SH-SY5Y (cell line): ENCODE measurements around the gene NRF1.

Source experiments
- GATA2 ChIP-seq: IDR thresholded peaks from 2 replicates; pipeline ENCODE4 v1.6.1; 2011; ENCODE audit warnings: mild to moderate bottlenecking, low read depth, low read length
- GATA3 ChIP-seq: IDR thresholded peaks from 2 replicates; pipeline ENCODE4 v1.6.1; 2011; ENCODE audit warnings: low read depth, mild to moderate bottlenecking, low read length, moderate library complexity

The NRF1 gene

DNA sequence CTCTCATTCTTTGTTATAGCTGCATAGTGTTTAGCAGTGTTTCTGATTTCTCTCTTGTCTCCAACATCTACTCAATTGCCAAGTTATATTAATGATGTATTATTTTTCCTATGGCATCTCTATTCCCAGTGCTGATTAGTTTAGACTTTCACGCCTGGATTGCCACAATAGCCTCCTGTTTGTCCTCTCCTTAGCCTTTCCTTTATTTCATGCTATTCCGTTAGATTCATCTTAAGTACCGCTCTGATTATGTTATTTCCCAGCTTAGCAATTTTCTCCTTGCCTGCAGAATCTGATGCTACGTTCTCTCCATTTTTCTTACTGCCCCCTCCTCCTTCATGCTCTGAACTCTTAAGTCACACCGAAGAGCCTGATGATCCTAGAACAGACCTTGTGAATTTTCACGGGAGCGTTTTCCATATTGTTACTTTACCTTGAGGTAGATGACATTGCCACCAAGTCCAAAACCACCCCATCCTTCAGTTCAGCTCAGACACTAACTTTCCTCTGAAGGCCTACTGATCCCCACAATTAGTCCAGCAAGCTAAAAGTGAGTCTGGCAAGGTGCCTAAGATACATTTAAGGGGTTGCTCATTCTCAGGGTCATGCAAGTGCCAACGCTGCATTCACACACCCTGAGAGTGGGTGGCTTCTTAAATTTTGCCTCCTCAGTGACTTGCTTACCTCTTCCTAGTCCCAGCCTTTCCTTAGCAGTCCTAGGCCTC lies 6.6 kb upstream of the NRF1 start:
- TF ChIP-seq GATA2 (no peak), GATA3 (no peak)

DNA sequence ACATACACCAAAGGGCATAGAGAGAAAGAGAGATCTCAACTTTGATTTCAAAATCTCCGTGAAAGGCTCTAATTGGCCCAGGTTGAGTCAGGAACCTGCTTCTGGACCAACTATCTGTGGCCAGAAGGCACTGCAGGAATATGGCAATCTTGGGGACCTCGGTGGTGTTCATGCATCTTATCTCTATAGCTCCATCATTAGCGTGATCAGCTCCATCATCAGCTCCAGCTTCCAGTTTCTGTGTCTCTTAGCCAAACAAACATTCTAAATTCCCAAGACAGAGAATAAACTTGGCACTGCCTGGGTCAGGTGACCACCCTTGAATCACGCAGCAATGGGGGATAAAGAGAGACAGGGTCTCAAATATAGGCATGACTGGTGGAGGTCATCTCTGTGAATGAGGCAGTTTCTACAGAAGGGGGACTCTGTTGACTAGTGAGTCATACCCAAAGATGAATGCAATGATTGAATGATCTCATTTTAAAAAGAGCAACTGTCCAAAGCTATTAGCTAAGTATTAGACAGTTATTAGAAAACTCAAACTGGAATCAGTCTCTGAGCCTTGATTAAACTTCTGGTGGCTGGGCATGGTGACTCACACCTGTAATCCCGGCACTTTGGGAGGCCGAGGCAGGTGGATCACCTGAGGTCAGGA lies 5.4 kb upstream of the NRF1 start:
- TF ChIP-seq GATA3, result no peak
- TF ChIP-seq GATA2, result no peak

DNA sequence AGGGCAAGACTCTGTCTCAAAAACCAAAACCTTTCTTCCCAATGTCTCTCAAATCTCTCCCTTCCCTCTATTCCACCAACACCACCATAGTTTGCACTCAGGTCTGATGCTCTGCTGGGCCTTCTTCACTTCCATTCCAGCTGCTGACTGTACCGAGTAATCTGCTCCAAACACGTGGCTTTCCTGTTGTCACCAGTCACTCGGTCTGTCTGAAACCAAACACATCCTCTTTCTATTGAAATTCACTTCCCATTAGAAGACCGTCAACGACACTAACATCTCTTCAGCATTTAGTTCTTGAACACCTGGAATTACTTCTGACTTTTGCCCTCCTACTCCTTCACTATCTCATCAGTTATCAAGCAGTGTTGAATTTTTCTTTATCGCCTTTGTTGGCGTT lies 4.7 kb upstream of the NRF1 start:
- TF ChIP-seq GATA2 (no peak), GATA3 (no peak)

DNA sequence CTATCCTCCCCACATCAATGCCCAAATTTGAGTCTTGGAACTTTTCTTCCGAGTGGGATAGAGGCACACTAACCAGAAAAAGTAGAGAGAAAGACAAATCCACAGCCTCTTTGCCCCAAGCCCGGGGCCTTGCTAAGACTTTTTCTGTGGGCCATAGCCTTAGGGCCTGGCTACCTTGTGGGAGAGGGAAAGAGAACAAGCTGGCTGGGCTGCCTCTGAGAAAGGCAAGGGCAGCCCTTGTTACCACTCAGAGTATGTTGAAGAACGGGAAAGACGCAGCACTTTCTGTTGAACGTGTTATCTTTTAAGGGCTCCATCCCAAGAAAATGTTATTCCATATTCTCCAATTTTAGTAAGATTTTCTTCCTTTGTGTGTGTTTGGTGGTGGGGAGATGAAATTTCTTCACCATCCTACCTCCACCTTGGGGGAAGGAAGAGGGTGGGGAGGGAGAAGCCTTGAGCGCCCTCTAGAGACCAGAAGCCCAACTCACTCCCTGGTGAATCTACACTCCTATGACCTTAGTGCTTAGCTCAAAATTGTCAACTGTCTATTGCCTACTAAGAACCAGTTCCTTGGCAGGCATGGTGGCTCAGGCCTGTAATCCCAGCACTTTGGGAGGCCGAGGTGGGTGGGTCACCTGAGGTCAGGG lies 3.9 kb upstream of the NRF1 start:
- TF ChIP-seq GATA3 (no peak), GATA2 (no peak)

DNA sequence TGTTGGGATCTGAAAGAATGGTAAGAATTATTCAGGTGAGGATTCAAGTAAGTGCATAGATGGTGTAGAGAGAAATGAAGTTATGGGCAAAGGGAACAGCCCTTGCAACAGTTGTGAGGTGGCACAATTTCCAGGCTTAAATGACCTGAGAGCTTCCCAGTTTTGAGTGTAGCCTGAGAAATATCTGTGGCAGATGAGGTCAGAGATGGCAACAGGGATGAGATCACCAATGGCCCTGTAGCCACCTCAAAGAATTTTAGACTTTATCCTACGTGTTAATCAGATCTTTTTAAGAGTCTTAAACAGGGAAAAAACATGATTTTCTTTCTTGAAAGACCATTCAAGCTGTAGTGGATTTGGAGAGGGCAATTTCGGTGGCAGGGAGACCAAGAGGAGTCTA lies 1.9 kb upstream of the NRF1 start:
- TF ChIP-seq GATA3 (no peak), GATA2 (no peak)

DNA sequence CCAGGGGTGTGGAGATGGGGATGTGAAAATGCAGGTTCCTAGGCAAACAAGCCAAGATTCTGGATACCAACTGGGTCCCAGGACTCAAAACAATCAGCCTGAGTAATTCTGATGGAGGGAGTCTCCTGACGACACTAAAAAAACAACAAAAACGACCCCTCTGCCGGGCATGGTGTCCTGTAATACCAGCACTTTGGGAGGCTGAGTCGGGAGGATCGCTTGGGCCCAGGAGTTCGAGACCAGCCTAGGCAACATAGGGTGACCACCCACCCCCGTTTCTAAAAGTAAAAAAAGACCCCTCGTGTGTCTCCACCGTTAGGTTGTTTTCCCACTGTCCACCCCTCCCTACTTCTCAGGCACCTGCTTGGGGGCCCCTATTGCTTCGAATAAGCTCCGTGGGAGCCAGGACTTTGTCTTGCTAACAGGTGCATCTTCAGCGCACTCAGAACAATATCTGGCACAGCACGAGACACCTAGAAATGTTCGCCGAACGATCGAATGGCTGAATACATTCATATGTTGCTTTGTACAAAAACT lies 743 bp upstream of the NRF1 start:
- TF ChIP-seq GATA3 (no peak), GATA2 (no peak)

DNA sequence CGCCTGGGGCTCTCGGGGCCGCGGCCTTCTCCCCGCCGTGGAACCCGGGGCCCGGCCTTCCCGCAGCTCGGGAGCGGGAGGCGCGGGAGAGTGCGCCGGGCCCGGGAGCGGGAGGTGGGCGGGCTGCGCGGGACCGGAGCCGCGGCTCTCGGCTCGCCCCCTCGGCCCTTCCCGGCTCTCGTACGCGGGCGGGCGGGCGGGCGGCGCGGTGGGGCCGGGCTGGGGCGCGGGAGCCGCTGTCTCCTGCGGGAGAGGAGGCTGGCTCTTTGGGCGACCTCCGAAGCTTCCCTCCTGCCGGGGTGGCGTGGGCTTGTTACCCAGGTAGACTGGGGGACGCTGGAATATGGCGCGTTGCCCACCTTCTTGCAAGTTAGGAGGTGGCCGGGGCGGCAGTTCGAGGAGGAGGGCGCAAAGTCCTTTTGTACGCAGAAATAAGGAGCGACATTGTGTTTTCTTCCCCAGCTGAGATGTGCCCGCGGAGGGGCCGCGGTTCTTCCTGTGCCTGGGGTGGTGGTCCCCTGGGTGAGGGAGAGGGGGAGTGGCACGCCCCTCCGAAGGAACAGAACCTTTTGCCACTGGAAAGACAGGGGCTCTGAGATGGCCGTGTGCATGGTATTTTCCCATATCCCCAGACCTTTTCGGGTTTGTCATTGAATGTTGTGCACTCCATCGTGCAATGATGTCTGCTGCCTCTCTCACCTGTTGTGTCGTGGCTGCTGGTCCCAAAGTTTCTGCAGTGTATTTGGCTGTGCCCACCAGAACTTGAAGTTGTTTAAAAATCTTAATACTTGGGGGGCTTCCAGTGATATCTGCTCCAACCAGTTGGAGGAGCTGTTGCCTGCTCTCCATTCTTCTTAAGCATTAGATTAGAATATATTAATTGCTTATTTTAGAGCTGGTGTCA lies 844 bp downstream of the NRF1 start:
- TF ChIP-seq GATA2 (no peak), GATA3 (no peak)

DNA sequence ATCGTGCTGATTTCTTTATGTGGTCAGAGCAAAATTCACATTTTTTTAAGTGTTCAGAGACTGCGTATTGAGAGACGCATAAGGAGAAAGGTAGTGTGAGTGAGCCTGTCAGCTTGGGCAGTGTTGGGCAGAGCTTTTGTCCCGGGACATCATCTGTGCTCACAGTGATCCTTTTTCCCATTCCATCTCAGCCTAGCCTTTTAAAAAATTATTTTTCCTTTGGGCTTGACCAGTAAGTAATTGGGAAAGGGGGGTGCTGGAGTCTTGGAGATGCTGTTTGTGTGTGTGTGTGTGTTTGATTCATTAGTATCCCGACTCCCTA lies 1.5 kb downstream of the NRF1 start:
- no peak for TF ChIP-seq GATA3
- no peak for TF ChIP-seq GATA2

DNA sequence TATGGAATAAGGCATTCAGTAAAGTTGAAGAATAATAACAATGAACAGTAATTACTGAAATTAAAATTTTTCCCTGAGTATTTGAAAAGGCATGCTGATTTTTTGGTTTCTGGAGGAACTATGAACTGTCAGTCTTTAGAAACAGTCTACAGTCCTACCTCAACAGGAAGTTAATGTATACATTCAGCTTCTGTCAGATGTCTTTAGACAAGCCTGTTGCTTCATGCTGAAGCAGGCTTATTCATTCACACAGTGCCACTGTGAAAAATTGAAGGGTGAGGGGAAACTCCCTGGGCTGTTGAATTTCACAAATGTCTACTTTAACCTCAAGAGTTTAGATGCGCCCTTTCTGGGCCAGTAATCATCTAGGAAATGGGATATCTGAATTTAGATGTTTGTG lies 3.5 kb downstream of the NRF1 start:
- TF ChIP-seq GATA3, result no peak
- no peak for TF ChIP-seq GATA2

DNA sequence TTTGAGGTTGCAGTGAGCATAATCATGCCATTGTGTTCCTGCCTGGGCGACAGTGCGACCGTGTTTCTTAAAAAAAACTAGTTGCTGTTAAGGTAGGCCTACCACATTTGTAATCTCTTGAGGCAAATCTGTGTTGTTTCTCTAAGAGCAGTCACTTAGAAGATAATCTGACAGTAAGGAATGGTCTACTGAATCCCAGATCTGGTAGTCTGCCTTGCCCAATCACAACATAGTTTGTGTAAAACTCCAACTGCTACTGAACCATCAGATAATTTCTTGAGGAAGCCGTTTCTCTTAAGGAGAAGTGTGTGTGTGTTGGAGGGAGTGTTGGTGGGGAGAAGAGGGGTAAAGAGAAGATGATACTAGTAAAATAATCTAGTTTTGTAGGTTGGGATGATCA lies 5.0 kb downstream of the NRF1 start:
- TF ChIP-seq GATA2 (no peak), GATA3 (no peak)

DNA sequence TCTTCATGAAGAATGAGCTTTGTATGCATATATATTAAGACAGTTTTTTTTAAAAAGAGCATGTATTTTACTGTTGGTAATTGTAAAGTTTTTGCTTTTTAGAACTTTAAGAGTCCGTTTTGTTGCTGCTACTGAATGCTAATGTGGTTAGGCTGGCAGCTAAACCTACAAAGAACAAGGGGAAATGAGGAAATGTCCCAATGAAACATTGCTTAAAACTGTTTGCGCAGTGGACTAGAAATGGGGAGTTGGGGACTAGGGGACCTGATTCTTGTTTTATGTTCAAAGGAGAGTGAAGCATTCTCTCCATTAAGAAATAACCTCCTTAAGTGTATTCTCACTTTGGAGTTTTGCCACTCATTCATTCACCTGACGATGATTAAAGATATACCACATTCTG lies 5.7 kb downstream of the NRF1 start:
- TF ChIP-seq GATA2 (no peak), GATA3 (no peak)

DNA sequence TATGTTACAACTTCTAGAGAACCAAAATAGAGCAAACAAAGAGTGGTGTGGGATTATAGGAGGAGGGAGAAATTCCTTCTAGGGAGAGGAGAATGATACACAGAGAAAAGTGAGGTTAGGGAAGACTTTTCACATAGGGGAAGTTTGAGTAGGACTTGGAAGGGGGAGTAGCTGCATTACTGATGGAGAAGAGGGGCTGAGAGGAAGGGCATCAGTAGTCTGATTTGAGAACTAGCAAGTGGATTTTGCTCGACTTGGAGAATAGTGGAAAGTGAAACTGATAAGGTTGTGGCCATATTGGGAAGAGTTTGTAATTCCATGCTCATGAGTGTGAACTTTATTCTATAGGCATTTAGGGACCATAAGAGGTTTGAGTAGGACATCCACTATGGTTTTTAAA lies 6.1 kb downstream of the NRF1 start:
- no peak for TF ChIP-seq GATA2
- TF ChIP-seq GATA3, result no peak

DNA sequence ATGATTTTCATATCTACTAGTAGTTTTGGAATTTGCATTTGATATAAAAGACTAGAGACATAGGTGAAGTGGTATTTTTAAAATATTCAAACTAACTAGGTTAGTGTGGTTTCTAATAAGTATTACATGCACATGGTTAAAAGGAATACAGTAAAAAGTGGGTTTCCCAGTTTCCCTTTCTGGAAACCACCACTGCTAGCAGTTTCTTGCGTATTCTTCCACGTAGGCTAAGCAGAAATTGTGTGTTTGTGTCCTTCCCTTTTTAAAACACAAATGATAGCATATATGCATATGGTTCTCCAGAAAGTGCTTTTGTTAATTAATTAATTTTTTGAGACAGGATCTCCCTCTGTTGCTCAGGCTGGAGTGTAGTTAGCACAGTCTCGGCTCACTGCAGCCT lies 15.4 kb downstream of the NRF1 start:
- no peak for TF ChIP-seq GATA3
- TF ChIP-seq GATA2, result no peak

DNA sequence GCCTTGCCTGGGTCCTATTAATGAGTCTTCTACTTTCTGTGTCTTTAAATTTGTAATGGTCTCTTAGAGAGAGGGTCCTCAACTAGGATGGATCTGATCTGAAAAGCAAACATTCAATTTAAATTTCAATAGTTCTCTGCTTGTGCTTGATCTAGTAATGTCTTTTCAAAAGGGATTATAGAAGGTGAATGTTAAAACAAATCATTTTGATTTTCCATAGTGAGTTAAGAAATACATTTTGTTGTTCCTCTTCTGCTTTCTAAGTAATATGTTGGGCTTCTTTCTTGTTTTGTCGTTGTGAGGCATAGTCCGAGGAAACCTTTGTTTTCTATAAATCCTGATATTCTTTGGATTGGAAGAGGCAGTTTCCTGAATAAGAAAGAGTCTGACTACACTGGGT lies 18.8 kb downstream of the NRF1 start:
- TF ChIP-seq GATA2, result no peak
- TF ChIP-seq GATA3, result no peak
